Activated T-cell treated with anti-CD3 and anti-CD28 coated beads for 4 hours (primary cell): ENCODE data around the gene ANKRD36C.
A peak's percentile ranks its signal among the peaks of the same experiment; 100 is the strongest.
"Not testable (repeated sequence)": the region's sequence is repeated elsewhere in the genome, so short reads cannot be mapped to it uniquely, and the experiment has no call there.

Source experiments
- DNase-seq: peaks from one replicate; pipeline ENCODE4 v3.0.0-alpha.2; 2020

Gene ANKRD36C

GRCh38 chr2:96006248-96006647 is 14.6 kb upstream of the ANKRD36C start:
- DNase-seq, result not testable (repeated sequence)

- DNase-seq, result peak; percentile 40
Measured at GRCh38 chr2:95992520-95993272, 1.1 kb upstream of the ANKRD36C start.

- not testable (repeated sequence) for DNase-seq
Measured at GRCh38 chr2:95992102-95992501, 478 bp upstream of the ANKRD36C start.

- DNase-seq, result not testable (repeated sequence)
Measured at GRCh38 chr2:95990884-95991283, 740 bp downstream of the ANKRD36C start.

GRCh38 chr2:95951662-95952061 is 40.0 kb downstream of the ANKRD36C start:
- not testable (repeated sequence) for DNase-seq

- DNase-seq, result not testable (repeated sequence)
Measured at GRCh38 chr2:95948039-95948438, 43.6 kb downstream of the ANKRD36C start.

- DNase-seq, result not testable (repeated sequence)
Measured at GRCh38 chr2:95939947-95940346, 51.7 kb downstream of the ANKRD36C start.

GRCh38 chr2:95930740-95931139 is 60.9 kb downstream of the ANKRD36C start:
- DNase-seq, result not testable (repeated sequence)

- not testable (repeated sequence) for DNase-seq
Measured at GRCh38 chr2:95917007-95917406, 74.6 kb downstream of the ANKRD36C start.

- DNase-seq, result not testable (repeated sequence)
Measured at GRCh38 chr2:95915131-95915530, 76.5 kb downstream of the ANKRD36C start.

- DNase-seq, result not testable (repeated sequence)
Measured at GRCh38 chr2:95911431-95911830, 80.2 kb downstream of the ANKRD36C start.

GRCh38 chr2:95894443-95894842 is 97.2 kb downstream of the ANKRD36C start:
- not testable (repeated sequence) for DNase-seq

GRCh38 chr2:95867929-95868328 is 123.7 kb downstream of the ANKRD36C start:
- DNase-seq, result not testable (repeated sequence)

GRCh38 chr2:95867047-95867677 is 124.5 kb downstream of the ANKRD36C start:
- not testable (repeated sequence) for DNase-seq

GRCh38 chr2:95862121-95862520 is 129.5 kb downstream of the ANKRD36C start:
- DNase-seq, result not testable (repeated sequence)

GRCh38 chr2:95836151-95836550 is 155.5 kb downstream of the ANKRD36C start:
- no peak for DNase-seq

GRCh38 chr2:95834077-95835013 is 157.3 kb downstream of the ANKRD36C start:
- not testable (repeated sequence) for DNase-seq

- DNase-seq, result not testable (repeated sequence)
Measured at GRCh38 chr2:95824218-95824617, 167.4 kb downstream of the ANKRD36C start.

- not testable (repeated sequence) for DNase-seq
Measured at GRCh38 chr2:95817521-95817920, 174.1 kb downstream of the ANKRD36C start.

GRCh38 chr2:95813311-95813710 is 178.3 kb downstream of the ANKRD36C start:
- DNase-seq, result not testable (repeated sequence)

- no peak for DNase-seq
Measured at GRCh38 chr2:95799892-95800291, 191.7 kb downstream of the ANKRD36C start.

- DNase-seq, result not testable (repeated sequence)
Measured at GRCh38 chr2:95799147-95799889, 192.3 kb downstream of the ANKRD36C start.
